Stimulated activated CD8-positive, alpha-beta memory T cell treated with anti-CD3 and anti-CD28 coated beads, Interleukin-15, amount 100 ng/mL, for 4 hours (primary cell): ENCODE data around the gene SRM.
"Not testable (repeated sequence)": the region's sequence is repeated elsewhere in the genome, so short reads cannot be mapped to it uniquely, and the experiment has no call there.

Experiments used
- DNase-seq, 2 donors: peaks; one replicate each; pipeline ENCODE4 v3.0.0-alpha.2; 2020; ENCODE audit warnings: low read depth in 2 of 2

The SRM gene

GRCh38 chr1:11064942-11065341 lies 5.1 kb upstream of the SRM start:
- no peak for DNase-seq

- not testable (repeated sequence) for DNase-seq
These were observed 4.2 kb upstream of the SRM start for GRCh38 chr1:11063937-11064537.

- no peak for DNase-seq
These were observed 3.2 kb upstream of the SRM start for GRCh38 chr1:11062965-11063401.

GRCh38 chr1:11061652-11062365 lies 2.0 kb upstream of the SRM start:
- no peak for DNase-seq

GRCh38 chr1:11059155-11059967 lies 457 bp downstream of the SRM start:
- DNase-seq = peak in 1 of 2 donors; percentile 40

GRCh38 chr1:11058595-11059154 lies 1.1 kb downstream of the SRM start:
- no peak for DNase-seq

GRCh38 chr1:11058026-11058425 lies 1.8 kb downstream of the SRM start:
- DNase-seq = no peak

- no peak for DNase-seq
These were observed 2.3 kb downstream of the SRM start for GRCh38 chr1:11057477-11057876.

GRCh38 chr1:11056504-11056903 lies 3.3 kb downstream of the SRM start:
- no peak for DNase-seq

- no peak for DNase-seq
These were observed 4.1 kb downstream of the SRM start for GRCh38 chr1:11055676-11056075.

- no peak for DNase-seq
These were observed 5.2 kb downstream of the SRM start for GRCh38 chr1:11054666-11055065.

GRCh38 chr1:11054181-11054580 lies 5.6 kb downstream of the SRM start:
- no peak for DNase-seq

GRCh38 chr1:11053758-11054137 lies 6.1 kb downstream of the SRM start:
- no peak for DNase-seq

GRCh38 chr1:11052839-11053757 lies 6.7 kb downstream of the SRM start:
- no peak for DNase-seq

GRCh38 chr1:11051781-11052511 lies 7.9 kb downstream of the SRM start:
- DNase-seq = no peak

- not testable (repeated sequence) for DNase-seq
These were observed 8.7 kb downstream of the SRM start for GRCh38 chr1:11051121-11051520.

GRCh38 chr1:11046625-11047365 lies 13.0 kb downstream of the SRM start, which contains the start of gene MASP2:
Gene MASP2 (minus strand): TSS chr1:11047239. CDS start chr1:11047207, 32 bp downstream.
- no peak for DNase-seq

GRCh38 chr1:11046270-11046566 lies 13.6 kb downstream of the SRM start:
- no peak for DNase-seq

- DNase-seq = no peak
These were observed 14.2 kb downstream of the SRM start for GRCh38 chr1:11045428-11046269.
